SU-DHL-6 (cell line): Measurements from ENCODE around the gene CTXN3.

Experiments used
- CTCF ChIP-seq: fragments of 200-600 bp; sonication (generic); IDR thresholded peaks from one replicate; pipeline ENCODE4 v1.5.1; 2017; ENCODE audit warnings: antibody characterized with exemption, mild to moderate bottlenecking, low read length, moderate library complexity; ENCODE audit not compliant: insufficient read depth, poor library complexity, severe bottlenecking
- EZH2phosphoT487 ChIP-seq: fragments of 200-600 bp; sonication (generic), shearing (Covaris generic); conservative IDR thresholded peaks from 2 replicates; pipeline ENCODE4 v1.6.1; 2018; ENCODE audit warnings: mild to moderate bottlenecking, antibody characterized with exemption, low read length, moderate library complexity, mixed read lengths

GRCh38 chr5:127615916-127616315 lies 33.0 kb upstream of the CTXN3 start:
- TF ChIP-seq CTCF (no peak), EZH2phosphoT487 (no peak)
